PC-3 (cell line): Measurements from ENCODE around the gene MAP3K20. TPM values are rescaled to one million over a fixed set of nuclear protein-coding genes. Genes with fewer than 3 reads are reported as not detected.

Source experiments
- ATAC-seq: fragments of 200-7000 bp; cut with Tn5 transposase; 2 replicates; pipeline ENCODE4 v1.9.1; 2020; ENCODE audit warnings: mild to moderate bottlenecking, moderate library complexity
- BruUV-seq: library from RNA; stranded (reverse); fragments of 400-500 nt; replicated peaks from 2 replicates; lab custom pipeline; 2021; lab: Mats Ljungman, UMichigan
- CTCF ChIA-PET: fragments of 300-600 bp; sonication (Branson Sonifier 250); formaldehyde crosslinking; loops from one replicate; lab custom pipeline; 2022; ENCODE audit warnings: antibody characterized with exemption; lab: Charles Lee
- POLR2A ChIA-PET: fragments of 300-600 bp; sonication (Branson Sonifier 250); formaldehyde crosslinking; loops from one replicate; lab custom pipeline; 2022; ENCODE audit warnings: antibody characterized with exemption; ENCODE audit not compliant: unreplicated experiment; lab: Charles Lee
- DNase-seq: peaks from one replicate; pipeline ENCODE4 v3.0.0-alpha.2; 2015
- H2AFZ ChIP-seq: fragments of 300-600 bp; sonication (generic); 2 replicates; pipeline ENCODE4 v1.6.0; 2016; ENCODE audit warnings: antibody characterized with exemption, low read length
- H3F3A ChIP-seq: fragments of 300-600 bp; sonication (generic); one replicate; pipeline ENCODE4 v1.6.0; 2017; ENCODE audit warnings: antibody characterized with exemption, low read length, control low read depth, mild to moderate bottlenecking; ENCODE audit not compliant: unreplicated experiment
- H3K27ac ChIP-seq: fragments of 300-600 bp; sonication (generic); 2 replicates; pipeline ENCODE4 v1.5.1; 2016; ENCODE audit warnings: mild to moderate bottlenecking, low read length
- H3K27me3 ChIP-seq: fragments of 300-600 bp; sonication (generic); 2 replicates; pipeline ENCODE4 v1.6.1; 2016; ENCODE audit warnings: low read length, mixed read lengths
- H3K36me3 ChIP-seq: fragments of 300-600 bp; sonication (generic); 2 replicates; pipeline ENCODE4 v1.6.1; 2016; ENCODE audit warnings: low read depth, mixed run types, low read length, mixed read lengths
- H3K4me1 ChIP-seq: fragments of 300-600 bp; sonication (generic); 2 replicates; pipeline ENCODE4 v1.5.1; 2016; ENCODE audit warnings: low read length; ENCODE audit not compliant: insufficient read depth
- H3K4me2 ChIP-seq: fragments of 300-600 bp; sonication (generic); 2 replicates; pipeline ENCODE4 v1.6.0; 2016; ENCODE audit warnings: low read length
- H3K4me3 ChIP-seq: fragments of 300-600 bp; sonication (generic); 2 replicates; pipeline ENCODE4 v1.5.1; 2016; ENCODE audit warnings: mild to moderate bottlenecking, low read length, mixed read lengths
- H3K79me2 ChIP-seq: fragments of 300-600 bp; sonication (generic); 2 replicates; pipeline ENCODE4 v1.6.1; 2017; ENCODE audit warnings: low read length, mixed read lengths
- H3K9ac ChIP-seq: fragments of 300-600 bp; sonication (generic); 2 replicates; pipeline ENCODE4 v1.6.0; 2016; ENCODE audit warnings: mild to moderate bottlenecking, low read length
- H3K9me2 ChIP-seq: fragments of 300-600 bp; sonication (generic); replicated peaks from 2 replicates; pipeline ENCODE4 v1.6.1; 2016; ENCODE audit warnings: mixed run types, low read length, mixed read lengths
- H3K9me3 ChIP-seq: fragments of 300-600 bp; sonication (generic); 2 replicates; pipeline ENCODE4 v1.6.1; 2016; ENCODE audit warnings: low read length, mixed read lengths
- H4K20me1 ChIP-seq: fragments of 300-600 bp; sonication (generic); 2 replicates; pipeline ENCODE4 v1.6.1; 2016; ENCODE audit warnings: low read length, mixed read lengths
- CTCF ChIP-seq: fragments of 300-600 bp; sonication (generic); conservative IDR thresholded peaks from 2 replicates; pipeline ENCODE4 v1.5.1; 2017; ENCODE audit warnings: antibody characterized with exemption, low read depth, mild to moderate bottlenecking, low read length
- EZH2 ChIP-seq: fragments of 300-600 bp; sonication (generic); IDR thresholded peaks from one replicate; pipeline ENCODE4 v1.6.1; 2017; ENCODE audit warnings: antibody characterized with exemption, mild to moderate bottlenecking, low read length; ENCODE audit not compliant: unreplicated experiment
- EZH2phosphoT487 ChIP-seq: fragments of 300-600 bp; sonication (generic); IDR thresholded peaks from 2 replicates; pipeline ENCODE4 v1.6.1; 2018; ENCODE audit warnings: mild to moderate bottlenecking, antibody characterized with exemption, low read length, borderline replicate concordance
- intact Hi-C: fragments of 100-400 bp; cut with micrococcal nuclease; formaldehyde crosslinking; loops from 2 replicates; pipeline ENCODE4 v1.9.0; 2023
- total RNA-seq: library from RNA; depleted of rRNA; stranded (reverse); fragments of >200 nt; gene quantifications from 2 replicates; pipeline ENCODE4 v1.2.3, GENCODE V29; 2014

MAP3K20 gene
- total RNA-seq, 1 experiment from 2014 or later, result 29.8 TPM

GRCh38 chr2:173079141-173079540, 3.5 kb downstream of the MAP3K20 start:
- 0 out of 2 replicates have a peak overlapping the region, but pooled peaks have one; percentile 8 for H3K4me3 ChIP-seq
- POLR2A ChIA-PET, result no interaction called here

GRCh38 chr2:173079973-173080860, 4.6 kb downstream of the MAP3K20 start:
- TF ChIP-seq EZH2phosphoT487, result no peak
- TF ChIP-seq EZH2, result no peak
- no peak for TF ChIP-seq CTCF
- Histone ChIP-seq H3K9ac (no peak overlapping the region), H3K4me3 (peak overlapping the region; percentile 18), H3K4me1 (peaks cover 35% of the 10 kb centered on the region), H2AFZ (no peak overlapping the region), H3K4me2 (peak overlapping the region; percentile 50), H3K79me2 (peaks cover 83% of the 10 kb centered on the region), H3F3A (peaks cover 6% of the 10 kb centered on the region), H3K9me3 (no peaks in the 10 kb centered on the region), H3K36me3 (peaks cover 10% of the 10 kb centered on the region; the same call in 1 of the 2 replicates), H3K27me3 (no peaks in the 10 kb centered on the region), H3K27ac (peak overlapping the region; percentile 86), H4K20me1 (no peaks in the 10 kb centered on the region; the same call in 1 of the 2 replicates), H3K9me2 (no peaks in the 10 kb centered on the region)
- ATAC-seq (peak; percentile 73), DNase-seq (peak; percentile 96)
- ChIA-PET CTCF (interaction anchor here (1.0 kb wide), 1 partner anchor 29 kb away, joined by 4 read pairs; no protein-coding TSS in a partner anchor), POLR2A (interaction anchor here (0.6 kb wide), 3 partner anchors 22 to 783 kb away, joined by 3 to 4 read pairs (median 3); no protein-coding TSS in a partner anchor)
- intact Hi-C loops, result loop anchor here (1.0 kb wide), 2 partner anchors 31 to 71 kb away; no protein-coding TSS in a partner anchor
- no TSS peak for BruUV-seq

More at GRCh38 chr2:173079141-173079540, 3.5 kb downstream of the MAP3K20 start:
- no peaks in the 10 kb centered on the region; the same call in 1 of the 2 replicates for H4K20me1 ChIP-seq
- H3K9ac ChIP-seq, result no peak overlapping the region
- no peaks in the 10 kb centered on the region for H3K9me3 ChIP-seq
- peak overlapping the region; percentile 89 for H3K4me2 ChIP-seq
- ATAC-seq (no peak), DNase-seq (peak; percentile 16)
- H3K27ac ChIP-seq, result peak overlapping the region; percentile 86
- CTCF ChIA-PET, result no interaction called here
- TF ChIP-seq EZH2 (no peak), CTCF (no peak), EZH2phosphoT487 (no peak)
- peaks cover 10% of the 10 kb centered on the region; the same call in 1 of the 2 replicates for H3K36me3 ChIP-seq
- BruUV-seq, result no TSS peak
- H3K9me2 ChIP-seq, result no peaks in the 10 kb centered on the region
- H2AFZ ChIP-seq, result no peak overlapping the region
- H3F3A ChIP-seq, result peaks cover 6% of the 10 kb centered on the region
- no peaks in the 10 kb centered on the region for H3K27me3 ChIP-seq
- intact Hi-C loops, result no loop called here
- H3K79me2 ChIP-seq, result peaks cover 73% of the 10 kb centered on the region
- peaks cover 38% of the 10 kb centered on the region for H3K4me1 ChIP-seq
